ENCODE data around the gene RAB30.

DNA sequence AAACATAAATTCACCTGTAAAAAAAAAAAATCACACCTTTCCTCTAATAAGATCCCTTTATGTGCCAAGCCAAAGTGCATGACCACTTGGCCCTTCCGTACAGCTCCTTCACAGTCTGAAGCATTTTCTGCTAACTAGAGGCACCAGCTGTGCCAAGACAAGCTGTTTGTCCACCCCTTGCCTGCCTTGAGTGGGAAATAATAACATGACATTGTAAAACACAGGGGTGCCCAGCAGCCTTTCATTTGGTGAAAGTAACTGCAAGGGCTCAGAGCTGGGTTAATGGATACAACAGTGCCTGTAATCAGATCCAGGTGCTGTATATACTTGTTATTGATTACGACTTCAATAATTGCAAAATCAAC lies 110.9 kb downstream of the RAB30 start:
- TF ChIP-seq YY1 (IDR thresholded peaks at IDR 0.05; ENCODE audit: insufficient read depth, insufficient read length) (no peak), SUZ12 (IDR thresholded peaks at IDR 0.05; ENCODE audit: extremely low read depth, insufficient read depth, insufficient read length) (no peak)

Data from NT2/D1 (cell line).